D721Med (cell line): Measurements from ENCODE around the gene DUS1L.

Experiments used
- DNase-seq: peaks from one replicate; pipeline ENCODE4 v3.0.0; 2011; ENCODE audit warnings: low spot score; ENCODE audit not compliant: insufficient read length
- FAIRE-seq: peaks from 2 replicates; lab custom pipeline; 2011; peaks lifted over from hg19 to GRCh38; lab: Jason Lieb, UNC
- TF ChIP-seq, protein P1 (sequence below): IDR thresholded peaks from 2 replicates; pipeline ENCODE4 v1.5.1; 2012; ENCODE audit warnings: mild to moderate bottlenecking, control low read depth; ENCODE audit not compliant: insufficient read depth; ENCODE audit errors: missing control alignments

DUS1L gene

DNA sequence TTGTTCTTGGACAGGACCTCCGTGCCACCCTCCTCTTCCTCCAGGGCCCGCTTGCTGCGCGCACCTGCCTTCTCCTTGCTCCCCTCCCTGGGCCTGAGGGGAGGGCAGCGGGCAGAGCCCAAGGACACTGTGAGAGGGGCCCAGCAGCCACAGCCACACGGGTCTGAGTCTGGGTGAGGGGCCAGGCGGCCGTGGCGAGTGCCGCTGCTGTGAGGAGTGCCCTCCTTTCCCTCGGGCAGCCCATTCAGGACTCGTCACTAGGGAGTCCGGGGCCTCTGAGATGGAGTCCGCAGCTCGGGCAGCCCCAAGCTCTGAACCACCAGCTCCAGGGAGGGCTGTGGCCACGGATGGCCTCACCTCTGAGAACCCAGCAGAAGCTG is 5.6 kb downstream of the DUS1L start:
- DNase-seq (no peak), FAIRE-seq (no peak)
- TF ChIP-seq, protein P1, sequence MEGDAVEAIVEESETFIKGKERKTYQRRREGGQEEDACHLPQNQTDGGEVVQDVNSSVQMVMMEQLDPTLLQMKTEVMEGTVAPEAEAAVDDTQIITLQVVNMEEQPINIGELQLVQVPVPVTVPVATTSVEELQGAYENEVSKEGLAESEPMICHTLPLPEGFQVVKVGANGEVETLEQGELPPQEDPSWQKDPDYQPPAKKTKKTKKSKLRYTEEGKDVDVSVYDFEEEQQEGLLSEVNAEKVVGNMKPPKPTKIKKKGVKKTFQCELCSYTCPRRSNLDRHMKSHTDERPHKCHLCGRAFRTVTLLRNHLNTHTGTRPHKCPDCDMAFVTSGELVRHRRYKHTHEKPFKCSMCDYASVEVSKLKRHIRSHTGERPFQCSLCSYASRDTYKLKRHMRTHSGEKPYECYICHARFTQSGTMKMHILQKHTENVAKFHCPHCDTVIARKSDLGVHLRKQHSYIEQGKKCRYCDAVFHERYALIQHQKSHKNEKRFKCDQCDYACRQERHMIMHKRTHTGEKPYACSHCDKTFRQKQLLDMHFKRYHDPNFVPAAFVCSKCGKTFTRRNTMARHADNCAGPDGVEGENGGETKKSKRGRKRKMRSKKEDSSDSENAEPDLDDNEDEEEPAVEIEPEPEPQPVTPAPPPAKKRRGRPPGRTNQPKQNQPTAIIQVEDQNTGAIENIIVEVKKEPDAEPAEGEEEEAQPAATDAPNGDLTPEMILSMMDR, result no peak

GRCh38 chr17:82059272-82060000 is 6.2 kb downstream of the DUS1L start:
- TF ChIP-seq, protein P1, result no peak
- FAIRE-seq (no peak), DNase-seq (no peak)

- DNase-seq (no peak), FAIRE-seq (no peak)
- TF ChIP-seq, protein P1, result no peak
These were observed 6.8 kb downstream of the DUS1L start for GRCh38 chr17:82058855-82059249.

- DNase-seq (no peak), FAIRE-seq (no peak)
- TF ChIP-seq, protein P1, result no peak
These were observed 7.3 kb downstream of the DUS1L start for GRCh38 chr17:82058230-82058854.

GRCh38 chr17:82056729-82057621 is 8.6 kb downstream of the DUS1L start:
- DNase-seq, result no peak
- FAIRE-seq, result no peak
- TF ChIP-seq, protein P1, result no peak

- no peak for DNase-seq
- TF ChIP-seq, protein P1, result no peak
- no peak for FAIRE-seq
These were observed 9.5 kb downstream of the DUS1L start for GRCh38 chr17:82055965-82056728.
